Endodermal cell (in vitro differentiated cells): ENCODE data around the gene NAALADL2. TPM values are rescaled to one million over a fixed set of nuclear protein-coding genes. Genes with fewer than 3 reads are reported as not detected.

Experiments used
- DNase-seq: peaks from one replicate; pipeline ENCODE4 v3.0.0-alpha.2; 2017
- H3K27ac ChIP-seq: 2 replicates; pipeline ENCODE4 v1.5.1; 2013; ENCODE audit warnings: mild to moderate bottlenecking, low read depth, low read length, moderate library complexity
- H3K27me3 ChIP-seq: 2 replicates; pipeline ENCODE4 v1.6.1; 2013; ENCODE audit warnings: mild to moderate bottlenecking, low read length, moderate library complexity; ENCODE audit not compliant: insufficient read depth, control insufficient read depth, poor library complexity, severe bottlenecking
- H3K36me3 ChIP-seq: 2 replicates; pipeline ENCODE4 v1.7.0; 2013; ENCODE audit warnings: mild to moderate bottlenecking, low read length, moderate library complexity; ENCODE audit not compliant: control insufficient read depth, insufficient read depth
- H3K4me1 ChIP-seq: one replicate; pipeline ENCODE4 v1.7.0; 2013; ENCODE audit warnings: low read length; ENCODE audit not compliant: control insufficient read depth, insufficient read depth
- H3K4me3 ChIP-seq: 2 replicates; pipeline ENCODE4 v1.5.1; 2013; ENCODE audit warnings: mild to moderate bottlenecking, low read length, moderate library complexity
- H3K9ac ChIP-seq: 2 replicates; pipeline ENCODE4 v1.6.1; 2013; ENCODE audit warnings: mild to moderate bottlenecking, low read length, moderate library complexity; ENCODE audit not compliant: poor library complexity, severe bottlenecking; ENCODE audit errors: extremely low read depth
- H3K9me3 ChIP-seq: 2 replicates; pipeline ENCODE4 v1.6.1; 2013; ENCODE audit warnings: mild to moderate bottlenecking, low read length, moderate library complexity; ENCODE audit not compliant: control insufficient read depth
- H3K27ac Mint-ChIP-seq: 2 replicates; pipeline ENCODE4 v1.8.0; 2020; ENCODE audit warnings: mixed read lengths
- H3K27me3 Mint-ChIP-seq: 2 replicates; pipeline ENCODE4 v1.8.0; 2021; ENCODE audit warnings: mild to moderate bottlenecking, mixed read lengths; ENCODE audit not compliant: insufficient read depth
- H3K36me3 Mint-ChIP-seq: 2 replicates; pipeline ENCODE4 v1.8.0; 2020; ENCODE audit warnings: low read depth, mixed read lengths
- H3K4me1 Mint-ChIP-seq: 2 replicates; pipeline ENCODE4 v1.8.0; 2020; ENCODE audit warnings: mixed read lengths
- H3K4me3 Mint-ChIP-seq: 2 replicates; pipeline ENCODE4 v1.8.0; 2020; ENCODE audit warnings: mild to moderate bottlenecking, moderate library complexity, mixed read lengths
- H3K9me3 Mint-ChIP-seq: 2 replicates; pipeline ENCODE4 v1.8.0; 2020; ENCODE audit warnings: mild to moderate bottlenecking, mixed read lengths
- CTCF ChIP-seq: fragments of 200-600 bp; sonication (generic); conservative IDR thresholded peaks from 2 replicates; pipeline ENCODE4 v1.5.0; 2021; ENCODE audit warnings: antibody characterized with exemption, mild to moderate bottlenecking
- WGBS, 2 experiments: methylation state at CpG; one replicate each; pipeline versions ENCODE4 v1.1.5 to v1.1.7; 2013; ENCODE audit warnings: missing lambda C conversion rate in 2 of 2, mixed read lengths in 1 of 2; ENCODE audit not compliant: insufficient coverage in 1 of 2, insufficient read length in 1 of 2; 5-methylcytosine and 5-hydroxymethylcytosine counted together
- total RNA-seq, 2 donors: library from RNA; stranded (reverse); fragmentation: NEBNext Ultra II Directional in 1 of 2; extraction: Animal tissue kit (Norgen Biotek cat#: 25700) in 1 of 2; gene quantifications; 2 replicates in 1 of 2; 3 replicates in 1 of 2; pipeline ENCODE4 v1.2.1, GENCODE V29; 2021

NAALADL2 gene
- total RNA-seq, 2 donors from 2014 or later, result 1.6 to 1.8 TPM

GRCh38 chr3:175176556-175176955 lies 317.4 kb downstream of the NAALADL2 start:
- Histone ChIP-seq H3K4me3 (no peak overlapping the region), H3K9ac (no peak overlapping the region), H3K27me3 (no peaks in the 10 kb centered on the region), H3K36me3 (no peaks in the 10 kb centered on the region), H3K27ac (no peak overlapping the region), H3K9me3 (no peaks in the 10 kb centered on the region), H3K4me1 (peaks cover 3% of the 10 kb centered on the region)
- H3K4me3 Mint-ChIP-seq, result no peak overlapping the region
- H3K4me1 Mint-ChIP-seq, result peaks cover 4% of the 10 kb centered on the region
- no peaks in the 10 kb centered on the region for H3K9me3 Mint-ChIP-seq
- no peak for DNase-seq
- H3K36me3 Mint-ChIP-seq, result no peaks in the 10 kb centered on the region
- H3K27ac Mint-ChIP-seq, result no peak overlapping the region
- no peak for TF ChIP-seq CTCF
- H3K27me3 Mint-ChIP-seq, result no peaks in the 10 kb centered on the region
- WGBS, 2 experiments, result 67 to 80% methylated on average over 1 to 3 of the region's 3 CpGs

GRCh38 chr3:175179055-175179454 lies 319.9 kb downstream of the NAALADL2 start:
- H3K9me3 Mint-ChIP-seq, result no peaks in the 10 kb centered on the region
- Histone ChIP-seq H3K27ac (no peak overlapping the region), H3K4me3 (no peak overlapping the region), H3K36me3 (no peaks in the 10 kb centered on the region), H3K4me1 (peaks cover 3% of the 10 kb centered on the region), H3K9me3 (no peaks in the 10 kb centered on the region), H3K9ac (no peak overlapping the region), H3K27me3 (no peaks in the 10 kb centered on the region)
- TF ChIP-seq CTCF, result no peak
- no peaks in the 10 kb centered on the region for H3K36me3 Mint-ChIP-seq
- peaks cover 4% of the 10 kb centered on the region for H3K4me1 Mint-ChIP-seq
- no peak for DNase-seq
- WGBS, 2 experiments, result 85% methylated on average over 1 of the region's 1 CpG; no CpG with 5 or more reads in 1 of the 2 experiments
- H3K27ac Mint-ChIP-seq, result no peak overlapping the region
- H3K27me3 Mint-ChIP-seq, result no peaks in the 10 kb centered on the region
- no peak overlapping the region for H3K4me3 Mint-ChIP-seq

- Histone ChIP-seq H3K4me3 (no peak overlapping the region), H3K9me3 (no peaks in the 10 kb centered on the region), H3K36me3 (no peaks in the 10 kb centered on the region), H3K4me1 (peaks cover 3% of the 10 kb centered on the region), H3K9ac (no peak overlapping the region), H3K27me3 (no peaks in the 10 kb centered on the region), H3K27ac (no peak overlapping the region)
- WGBS, 2 experiments, result 50 to 91% methylated on average over 1 to 3 of the region's 3 CpGs
- DNase-seq, result no peak
- Mint-ChIP-seq H3K4me1 (peaks cover 3% of the 10 kb centered on the region), H3K9me3 (no peaks in the 10 kb centered on the region), H3K27ac (no peak overlapping the region), H3K36me3 (no peaks in the 10 kb centered on the region), H3K27me3 (no peaks in the 10 kb centered on the region), H3K4me3 (no peak overlapping the region)
- no peak for TF ChIP-seq CTCF
Observed at GRCh38 chr3:175184392-175184791, 325.3 kb downstream of the NAALADL2 start.
